Suprapubic skin (tissue), 4 donors: Measurements from ENCODE around the gene SLN.

Experiments used
- CTCF ChIP-seq, 2 donors: fragments of 200-600 bp in 1 of 2; fragments of 450-650 bp in 1 of 2; sonication (generic) in 1 of 2; IDR thresholded peaks; one replicate each; pipeline ENCODE4 v1.5.1; 2016 to 2019; ENCODE audit warnings: antibody characterized with exemption in 2 of 2, mild to moderate bottlenecking in 1 of 2, moderate library complexity in 1 of 2
- EP300 ChIP-seq: sonication (generic); formaldehyde crosslinking; IDR thresholded peaks from one replicate; pipeline ENCODE4 v1.6.1; 2017; ENCODE audit warnings: antibody characterized with exemption
- POLR2A ChIP-seq, 2 donors: fragments of 450-650 bp; IDR thresholded peaks; one replicate each; pipeline ENCODE4 v1.6.1; 2017; ENCODE audit warnings: antibody characterized with exemption in 2 of 2, mild to moderate bottlenecking in 2 of 2, moderate library complexity in 2 of 2
- POLR2AphosphoS5 ChIP-seq, 3 donors: sonication (generic); formaldehyde crosslinking; IDR thresholded peaks; one replicate each; pipeline ENCODE4 v1.6.1; 2017; ENCODE audit warnings: antibody characterized with exemption in 3 of 3

GRCh38 chr11:107669893-107670601 is 41.8 kb downstream of the SLN start:
- no peak for TF ChIP-seq POLR2A (IDR thresholded peaks at IDR 0.05)
- no peak for TF ChIP-seq CTCF (IDR thresholded peaks at IDR 0.05)
- no peak for TF ChIP-seq EP300
- no peak for TF ChIP-seq POLR2AphosphoS5 (IDR thresholded peaks at IDR 0.05)
